Cardiac fibroblast (primary cell): ENCODE measurements around the gene SPATA25.

Experiments
- DNase-seq, 2 donors: peaks; one replicate each; pipeline versions ENCODE4 v3.0.0 to v3.0.0-alpha.2; 2010; ENCODE audit warnings: low read depth in 2 of 2
- H3K4me3 ChIP-seq, 2 donors: replicated peaks in 1 of 2; 1 replicate in 1 of 2; 2 replicates in 1 of 2; pipeline ENCODE4 v1.5.1; 2011; ENCODE audit warnings: low read depth in 2 of 2, low read length in 2 of 2, mild to moderate bottlenecking in 2 of 2, moderate library complexity in 1 of 2
- CTCF ChIP-seq: IDR thresholded peaks from one replicate; pipeline ENCODE4 v1.5.1; 2011; ENCODE audit warnings: low read depth, mild to moderate bottlenecking, low read length, inconsistent platforms

The SPATA25 gene

GRCh38 chr20:45852326-45852725, 35.1 kb downstream of the SPATA25 start:
- TF ChIP-seq CTCF, result no peak
- DNase-seq, result no peak
- H3K4me3 ChIP-seq, result no peak overlapping the region

GRCh38 chr20:45851501-45851900, 35.9 kb downstream of the SPATA25 start:
- no peak for TF ChIP-seq CTCF
- no peak overlapping the region for H3K4me3 ChIP-seq
- no peak for DNase-seq

- no peak for TF ChIP-seq CTCF
Observed at GRCh38 chr20:45850926-45851325, 36.5 kb downstream of the SPATA25 start.

GRCh38 chr20:45850238-45850637, 37.2 kb downstream of the SPATA25 start:
- no peak for TF ChIP-seq CTCF
- DNase-seq, result no peak
- no peak overlapping the region for H3K4me3 ChIP-seq

More at GRCh38 chr20:45850926-45851325, 36.5 kb downstream of the SPATA25 start:
- no peak overlapping the region for H3K4me3 ChIP-seq
- no peak for DNase-seq

- TF ChIP-seq CTCF, result no peak
- no peak for DNase-seq
- H3K4me3 ChIP-seq, result no peak overlapping the region
Observed at GRCh38 chr20:45848969-45849582, 38.3 kb downstream of the SPATA25 start.

GRCh38 chr20:45848421-45848820, 39.0 kb downstream of the SPATA25 start:
- no peak for DNase-seq

More at GRCh38 chr20:45848421-45848820, 39.0 kb downstream of the SPATA25 start:
- no peak for TF ChIP-seq CTCF
- no peak overlapping the region for H3K4me3 ChIP-seq
